Stimulated activated CD8-positive, alpha-beta memory T cell treated with anti-CD3 and anti-CD28 coated beads, Interleukin-12 subunit alpha, Interleukin-12 subunit beta, amount 100 ng/mL, for 24 hours (primary cell): ENCODE measurements around the gene SLC25A47.

Experiments used
- DNase-seq: peaks from one replicate; pipeline ENCODE4 v3.0.0-alpha.2; 2020; ENCODE audit errors: extremely low read depth

SLC25A47 gene

GRCh38 chr14:100375963-100376735 is 53.0 kb downstream of the SLC25A47 start, which contains the start of gene WDR25:
TSS of gene WDR25 (plus strand) at chr14:100376485.
- DNase-seq, result peak; percentile 84

DNA sequence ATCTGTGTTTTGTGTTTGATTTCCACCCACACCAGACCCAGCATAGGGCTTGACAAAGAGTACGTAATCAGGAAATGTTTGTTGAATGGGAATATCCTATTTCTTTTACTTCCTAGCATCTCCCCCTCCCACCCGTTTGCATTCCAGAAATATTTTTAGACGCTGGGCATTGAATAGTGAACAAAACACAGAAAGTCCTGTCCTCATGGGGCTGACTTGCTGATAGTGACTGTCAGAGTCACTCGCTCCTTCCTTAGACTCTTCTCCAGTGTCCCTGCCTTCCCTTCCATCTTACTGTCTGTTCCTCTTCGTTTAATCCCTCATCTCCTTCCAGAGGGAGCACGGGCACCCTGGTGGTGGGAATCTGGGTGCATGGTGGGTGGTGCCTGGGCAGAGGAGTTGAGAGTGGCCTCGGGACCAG is 53.6 kb downstream of the SLC25A47 start:
- DNase-seq, result no peak
